Activated T-helper 1 cell treated with anti-CD3 and anti-CD28 coated beads, Interleukin-12 subunit alpha, Interleukin-12 subunit beta, Interleukin-2, Interleukin-4 antibody, amounts not matched to agents 30 ng/mL and 10 ng/mL and 1 ng/mL, durations not matched to agents 14 hours and 24 hours and 36 hours (primary cell): ENCODE results near the gene SETDB2. TPM values are rescaled to one million over a fixed set of nuclear protein-coding genes. Genes with fewer than 3 reads are reported as not detected.

Experiments
- DNase-seq: peaks from one replicate; pipeline ENCODE4 v3.0.0; 2021; ENCODE audit warnings: low spot score
- H3K27ac Mint-ChIP-seq: one replicate; pipeline ENCODE4 v1.8.0; 2021; ENCODE audit warnings: mild to moderate bottlenecking, mixed read lengths
- H3K27me3 Mint-ChIP-seq: one replicate; pipeline ENCODE4 v1.8.0; 2022; ENCODE audit warnings: mild to moderate bottlenecking, moderate library complexity, mixed read lengths; ENCODE audit not compliant: insufficient read depth
- H3K36me3 Mint-ChIP-seq: one replicate; pipeline ENCODE4 v1.8.0; 2021; ENCODE audit warnings: low read depth, mixed read lengths
- H3K4me1 Mint-ChIP-seq: one replicate; pipeline ENCODE4 v1.8.0; 2021; ENCODE audit warnings: low read depth, mixed read lengths
- H3K4me3 Mint-ChIP-seq: one replicate; pipeline ENCODE4 v1.8.0; 2021; ENCODE audit warnings: mild to moderate bottlenecking, moderate library complexity, mixed read lengths
- H3K9me3 Mint-ChIP-seq: one replicate; pipeline ENCODE4 v1.8.0; 2021; ENCODE audit warnings: mixed read lengths
- intact Hi-C: fragments of 100-400 bp; cut with micrococcal nuclease; formaldehyde crosslinking; loops from one replicate; pipeline ENCODE4 v1.15.1; 2024
- total RNA-seq: library from RNA; stranded (reverse); gene quantifications from 2 replicates; pipeline ENCODE4 v1.2.3, GENCODE V29; 2022

Gene SETDB2, protein sequence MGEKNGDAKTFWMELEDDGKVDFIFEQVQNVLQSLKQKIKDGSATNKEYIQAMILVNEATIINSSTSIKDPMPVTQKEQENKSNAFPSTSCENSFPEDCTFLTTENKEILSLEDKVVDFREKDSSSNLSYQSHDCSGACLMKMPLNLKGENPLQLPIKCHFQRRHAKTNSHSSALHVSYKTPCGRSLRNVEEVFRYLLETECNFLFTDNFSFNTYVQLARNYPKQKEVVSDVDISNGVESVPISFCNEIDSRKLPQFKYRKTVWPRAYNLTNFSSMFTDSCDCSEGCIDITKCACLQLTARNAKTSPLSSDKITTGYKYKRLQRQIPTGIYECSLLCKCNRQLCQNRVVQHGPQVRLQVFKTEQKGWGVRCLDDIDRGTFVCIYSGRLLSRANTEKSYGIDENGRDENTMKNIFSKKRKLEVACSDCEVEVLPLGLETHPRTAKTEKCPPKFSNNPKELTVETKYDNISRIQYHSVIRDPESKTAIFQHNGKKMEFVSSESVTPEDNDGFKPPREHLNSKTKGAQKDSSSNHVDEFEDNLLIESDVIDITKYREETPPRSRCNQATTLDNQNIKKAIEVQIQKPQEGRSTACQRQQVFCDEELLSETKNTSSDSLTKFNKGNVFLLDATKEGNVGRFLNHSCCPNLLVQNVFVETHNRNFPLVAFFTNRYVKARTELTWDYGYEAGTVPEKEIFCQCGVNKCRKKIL
- 13.0 and 14.6 TPM in 2 replicates for total RNA-seq

DNA sequence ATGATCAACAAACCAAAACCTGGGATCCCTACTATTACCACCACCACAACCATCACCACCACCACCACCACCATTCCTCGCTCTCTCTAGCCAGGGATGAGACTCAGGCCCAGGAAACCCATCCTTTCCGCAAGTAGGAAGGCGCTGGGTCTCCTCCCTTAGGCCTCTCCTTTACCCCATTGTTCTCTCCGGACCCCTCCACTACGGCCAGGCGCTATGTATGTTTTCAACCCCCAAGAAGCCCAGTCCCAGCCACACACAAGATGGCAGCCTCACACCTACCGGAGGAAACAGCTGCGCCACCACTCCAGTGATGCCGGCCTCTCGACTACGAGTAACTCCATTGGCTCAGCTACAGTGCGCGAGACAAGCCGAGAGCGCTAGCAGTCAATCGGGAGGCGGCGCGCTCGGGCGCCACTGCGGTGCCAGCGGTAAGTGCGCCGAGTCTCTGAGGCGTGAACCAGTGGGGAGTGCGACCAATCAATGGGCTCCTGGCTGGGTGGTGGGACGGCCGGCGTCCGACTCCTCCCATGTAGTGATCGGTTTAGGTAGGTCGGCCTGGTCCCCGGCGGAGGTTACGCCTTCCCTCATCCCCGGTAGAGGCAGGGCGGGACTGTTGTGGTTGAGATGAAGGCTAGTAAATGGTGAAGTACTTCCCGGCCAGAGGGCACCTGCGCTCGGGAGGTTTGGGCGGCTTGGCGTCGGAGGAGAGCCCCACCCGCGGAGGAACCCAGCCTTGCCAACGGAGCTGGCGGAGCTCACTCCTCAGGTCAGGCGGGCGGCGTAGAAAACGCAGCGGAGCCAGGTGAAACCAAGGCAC, at the start of gene SETDB2, which contains the start of gene CAB39L:
SETDB2 (plus strand) TSS at position 571 of the 820 bp plus-strand sequence. CDS start 7,620 bp downstream, outside the sequence.
CAB39L (minus strand) TSS at position 361 of the 820 bp plus-strand sequence. CDS start 61,154 bp downstream, outside the sequence.
- Mint-ChIP-seq H3K27me3 (peaks cover 5% of the 10 kb centered on the region), H3K9me3 (no peaks in the 10 kb centered on the region), H3K27ac (peak within 1 kb of the TSS; percentile 99), H3K4me3 (peak within 1 kb of the TSS; percentile 95), H3K36me3 (peaks cover 10% of the 10 kb centered on the region), H3K4me1 (peaks cover 66% of the 10 kb centered on the region)
- DNase-seq = peak; percentile 99
- intact Hi-C loops = loop anchor here (1.0 to 10.0 kb wide), 16 partner anchors 10 to 1471 kb away; partner anchors contain the start of genes CDADC1, FNDC3A, PHF11 and RCBTB1

GRCh38 chr13:49395451-49395865, 48.6 kb upstream of the SETDB2 start:
- peaks cover 8% of the 10 kb centered on the region for H3K27me3 Mint-ChIP-seq
- H3K36me3 Mint-ChIP-seq = no peaks in the 10 kb centered on the region
- intact Hi-C loops = no loop called here
- H3K4me1 Mint-ChIP-seq = no peaks in the 10 kb centered on the region
- no peak overlapping the region for H3K4me3 Mint-ChIP-seq
- no peaks in the 10 kb centered on the region for H3K9me3 Mint-ChIP-seq
- H3K27ac Mint-ChIP-seq = no peak overlapping the region
- no peak for DNase-seq

- no peak for DNase-seq
- intact Hi-C loops = no loop called here
- Mint-ChIP-seq H3K4me3 (no peak overlapping the region), H3K27ac (no peak overlapping the region), H3K27me3 (peaks cover 8% of the 10 kb centered on the region), H3K4me1 (no peaks in the 10 kb centered on the region), H3K9me3 (no peaks in the 10 kb centered on the region), H3K36me3 (no peaks in the 10 kb centered on the region)
These were observed 48.1 kb upstream of the SETDB2 start for GRCh38 chr13:49395878-49396380.

DNA sequence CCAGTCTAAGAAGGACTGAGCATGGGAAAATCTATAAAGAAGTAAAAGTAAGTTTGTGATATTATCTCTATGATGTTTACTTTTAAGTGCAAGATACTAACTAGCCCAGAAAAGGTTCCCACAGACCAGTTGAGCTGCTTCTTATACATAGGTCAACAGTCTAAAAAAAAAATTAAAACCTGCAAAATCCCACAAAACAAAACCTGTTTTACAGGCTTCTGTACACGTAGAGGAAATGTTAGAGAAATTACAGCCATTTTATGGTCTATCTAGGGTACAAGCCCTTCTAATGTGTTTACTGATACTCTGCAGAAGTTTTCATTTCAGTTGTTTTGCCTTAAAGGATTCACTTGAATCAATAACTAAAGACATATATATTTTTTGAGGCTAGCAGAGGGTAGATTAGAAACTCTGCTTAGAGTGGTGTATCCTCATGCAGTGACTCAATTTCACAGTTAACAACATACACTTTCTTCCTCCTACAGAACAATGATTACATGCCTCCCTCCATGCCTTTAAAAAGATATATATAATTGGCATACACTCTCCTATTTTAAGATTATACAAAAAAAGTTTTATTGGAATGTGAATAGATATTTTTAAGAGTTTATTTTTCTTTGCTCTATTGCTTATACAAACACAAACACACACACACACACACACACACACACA, 44.1 kb upstream of the SETDB2 start:
- no peaks in the 10 kb centered on the region for H3K4me1 Mint-ChIP-seq
- no peaks in the 10 kb centered on the region for H3K36me3 Mint-ChIP-seq
- H3K27me3 Mint-ChIP-seq = peaks cover 4% of the 10 kb centered on the region
- intact Hi-C loops = no loop called here
- H3K4me3 Mint-ChIP-seq = no peak overlapping the region
- H3K9me3 Mint-ChIP-seq = peaks cover 16% of the 10 kb centered on the region
- H3K27ac Mint-ChIP-seq = no peak overlapping the region
- no peak for DNase-seq

- Mint-ChIP-seq H3K27ac (no peak overlapping the region), H3K4me3 (no peak overlapping the region), H3K4me1 (no peaks in the 10 kb centered on the region), H3K36me3 (no peaks in the 10 kb centered on the region), H3K27me3 (no peaks in the 10 kb centered on the region), H3K9me3 (peaks cover 25% of the 10 kb centered on the region)
- no peak for DNase-seq
- intact Hi-C loops = no loop called here
These were observed 43.1 kb upstream of the SETDB2 start for GRCh38 chr13:49400755-49401659.

DNA sequence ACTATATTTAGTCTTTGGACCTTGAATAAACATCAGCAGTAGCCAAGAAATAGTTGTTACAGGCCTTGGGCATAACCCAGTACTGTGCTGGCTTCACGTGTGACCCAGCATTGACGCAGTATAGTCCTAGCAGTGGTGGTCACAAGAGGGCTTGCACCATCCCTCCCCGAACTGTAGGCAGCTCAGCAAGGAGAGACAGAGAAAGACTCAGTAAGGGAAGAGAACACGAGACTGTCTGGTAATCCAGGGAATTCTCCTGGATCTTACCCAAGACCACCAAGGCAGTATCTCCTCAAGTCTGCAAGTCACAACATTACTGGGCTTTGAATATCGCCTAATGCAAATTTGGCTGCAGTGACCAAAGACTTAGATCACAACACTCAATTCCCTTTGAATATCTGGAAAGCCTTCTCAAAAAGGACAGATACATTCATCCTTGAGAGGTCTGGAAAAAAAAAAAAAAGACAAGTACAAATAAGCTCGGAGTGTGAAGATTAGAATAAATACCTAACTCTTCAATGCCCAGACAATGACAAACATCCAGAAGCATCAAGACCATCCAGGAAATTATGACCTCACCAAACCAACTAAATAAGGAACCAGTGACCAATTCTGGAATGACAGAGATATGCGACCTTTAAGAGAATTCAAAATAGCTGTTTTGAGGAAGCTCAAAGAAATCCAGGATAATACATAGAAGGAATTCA, 39.9 kb upstream of the SETDB2 start:
- no peaks in the 10 kb centered on the region for H3K4me1 Mint-ChIP-seq
- no peaks in the 10 kb centered on the region for H3K36me3 Mint-ChIP-seq
- H3K4me3 Mint-ChIP-seq = no peak overlapping the region
- no peak overlapping the region for H3K27ac Mint-ChIP-seq
- peaks cover 2% of the 10 kb centered on the region for H3K27me3 Mint-ChIP-seq
- intact Hi-C loops = no loop called here
- H3K9me3 Mint-ChIP-seq = peaks cover 25% of the 10 kb centered on the region
- DNase-seq = no peak

GRCh38 chr13:49404703-49405020, 39.4 kb upstream of the SETDB2 start:
- Mint-ChIP-seq H3K9me3 (peaks cover 25% of the 10 kb centered on the region), H3K27ac (no peak overlapping the region), H3K4me3 (no peak overlapping the region), H3K27me3 (peaks cover 4% of the 10 kb centered on the region), H3K36me3 (no peaks in the 10 kb centered on the region), H3K4me1 (no peaks in the 10 kb centered on the region)
- DNase-seq = no peak
- intact Hi-C loops = no loop called here

GRCh38 chr13:49407068-49407467, 37.0 kb upstream of the SETDB2 start:
- H3K4me1 Mint-ChIP-seq = no peaks in the 10 kb centered on the region
- DNase-seq = no peak

GRCh38 chr13:49407936-49408335, 36.1 kb upstream of the SETDB2 start:
- peaks cover 4% of the 10 kb centered on the region for H3K27me3 Mint-ChIP-seq
- intact Hi-C loops = no loop called here
- DNase-seq = no peak
- H3K36me3 Mint-ChIP-seq = no peaks in the 10 kb centered on the region
- H3K9me3 Mint-ChIP-seq = peaks cover 25% of the 10 kb centered on the region
- H3K27ac Mint-ChIP-seq = no peak overlapping the region
- no peak overlapping the region for H3K4me3 Mint-ChIP-seq
- no peaks in the 10 kb centered on the region for H3K4me1 Mint-ChIP-seq

More at GRCh38 chr13:49407068-49407467, 37.0 kb upstream of the SETDB2 start:
- intact Hi-C loops = no loop called here
- H3K27ac Mint-ChIP-seq = no peak overlapping the region
- H3K9me3 Mint-ChIP-seq = peaks cover 25% of the 10 kb centered on the region
- H3K4me3 Mint-ChIP-seq = no peak overlapping the region
- no peaks in the 10 kb centered on the region for H3K36me3 Mint-ChIP-seq
- peaks cover 4% of the 10 kb centered on the region for H3K27me3 Mint-ChIP-seq

- peaks cover 19% of the 10 kb centered on the region for H3K9me3 Mint-ChIP-seq
These were observed 35.1 kb upstream of the SETDB2 start for GRCh38 chr13:49409008-49409407.

GRCh38 chr13:49410006-49410405, 34.1 kb upstream of the SETDB2 start:
- H3K4me3 Mint-ChIP-seq = no peak overlapping the region
- intact Hi-C loops = no loop called here
- no peaks in the 10 kb centered on the region for H3K4me1 Mint-ChIP-seq
- H3K9me3 Mint-ChIP-seq = peaks cover 9% of the 10 kb centered on the region
- no peak for DNase-seq
- H3K27me3 Mint-ChIP-seq = peaks cover 7% of the 10 kb centered on the region
- H3K36me3 Mint-ChIP-seq = no peaks in the 10 kb centered on the region
- no peak overlapping the region for H3K27ac Mint-ChIP-seq

More at GRCh38 chr13:49409008-49409407, 35.1 kb upstream of the SETDB2 start:
- intact Hi-C loops = no loop called here
- DNase-seq = no peak
- Mint-ChIP-seq H3K27ac (no peak overlapping the region), H3K4me1 (no peaks in the 10 kb centered on the region), H3K4me3 (no peak overlapping the region), H3K36me3 (no peaks in the 10 kb centered on the region), H3K27me3 (peaks cover 7% of the 10 kb centered on the region)
